ENCODE results near the gene LRRC32. TPM values are rescaled to one million over a fixed set of nuclear protein-coding genes. Genes with fewer than 3 reads are reported as not detected.

The LRRC32 gene
- total RNA-seq, 1 donor, result 37.6 TPM

DNA sequence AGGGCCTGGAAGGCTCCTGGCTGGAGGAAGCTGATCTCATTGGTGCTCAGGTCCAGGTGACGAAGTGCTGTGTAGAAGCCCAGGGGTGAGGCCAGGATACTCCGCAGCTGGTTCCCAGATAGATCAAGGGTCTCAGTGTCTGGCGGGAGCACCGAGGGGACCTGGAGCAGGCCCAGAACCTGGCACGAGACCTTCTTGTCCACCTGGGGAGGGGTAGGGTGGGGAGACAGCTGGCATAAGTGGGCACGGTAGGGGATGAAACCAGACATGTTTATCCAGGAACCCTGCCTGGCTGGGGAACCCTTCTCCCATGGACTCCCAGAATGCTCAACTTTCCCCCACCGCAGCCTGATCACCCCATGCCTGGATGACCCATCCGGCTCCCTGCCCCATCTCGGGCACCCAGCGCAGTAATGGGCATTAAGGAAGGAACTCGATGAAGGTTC lies 9.2 kb downstream of the LRRC32 start:
- H3K4me3 ChIP-seq (ENCODE audit: insufficient read depth, low read length), result no peak overlapping the region
- TF ChIP-seq, protein P1, sequence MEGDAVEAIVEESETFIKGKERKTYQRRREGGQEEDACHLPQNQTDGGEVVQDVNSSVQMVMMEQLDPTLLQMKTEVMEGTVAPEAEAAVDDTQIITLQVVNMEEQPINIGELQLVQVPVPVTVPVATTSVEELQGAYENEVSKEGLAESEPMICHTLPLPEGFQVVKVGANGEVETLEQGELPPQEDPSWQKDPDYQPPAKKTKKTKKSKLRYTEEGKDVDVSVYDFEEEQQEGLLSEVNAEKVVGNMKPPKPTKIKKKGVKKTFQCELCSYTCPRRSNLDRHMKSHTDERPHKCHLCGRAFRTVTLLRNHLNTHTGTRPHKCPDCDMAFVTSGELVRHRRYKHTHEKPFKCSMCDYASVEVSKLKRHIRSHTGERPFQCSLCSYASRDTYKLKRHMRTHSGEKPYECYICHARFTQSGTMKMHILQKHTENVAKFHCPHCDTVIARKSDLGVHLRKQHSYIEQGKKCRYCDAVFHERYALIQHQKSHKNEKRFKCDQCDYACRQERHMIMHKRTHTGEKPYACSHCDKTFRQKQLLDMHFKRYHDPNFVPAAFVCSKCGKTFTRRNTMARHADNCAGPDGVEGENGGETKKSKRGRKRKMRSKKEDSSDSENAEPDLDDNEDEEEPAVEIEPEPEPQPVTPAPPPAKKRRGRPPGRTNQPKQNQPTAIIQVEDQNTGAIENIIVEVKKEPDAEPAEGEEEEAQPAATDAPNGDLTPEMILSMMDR (IDR thresholded peaks at IDR 0.05; ENCODE audit: extremely low read depth, low read depth, low read length), result no peak
- no peaks in the 10 kb centered on the region for H3K9me3 ChIP-seq (ENCODE audit: low read depth, low read length)
- H3K27me3 ChIP-seq (ENCODE audit: insufficient read depth, low read length), result no peaks in the 10 kb centered on the region
- peaks cover 50% of the 10 kb centered on the region for H3K36me3 ChIP-seq (ENCODE audit: insufficient read depth, low read length)
- peaks cover 5% of the 10 kb centered on the region for H3K79me2 ChIP-seq (ENCODE audit: insufficient read depth, low read length)
- H3K4me1 ChIP-seq (ENCODE audit: insufficient read depth, low read length), result peaks cover 2% of the 10 kb centered on the region
- peak; percentile 25 for DNase-seq (ENCODE audit: insufficient read length, low spot score, missing footprints)
- H3K27ac ChIP-seq (ENCODE audit: low read depth, low read length), result no peak overlapping the region
- peaks cover 15% of the 10 kb centered on the region for H4K20me1 ChIP-seq (ENCODE audit: insufficient read depth, low read length)
- H2AFZ ChIP-seq (ENCODE audit: low read length), result no peak overlapping the region
- no peak overlapping the region for H3K4me2 ChIP-seq (ENCODE audit: insufficient read depth, low read length)

DNA sequence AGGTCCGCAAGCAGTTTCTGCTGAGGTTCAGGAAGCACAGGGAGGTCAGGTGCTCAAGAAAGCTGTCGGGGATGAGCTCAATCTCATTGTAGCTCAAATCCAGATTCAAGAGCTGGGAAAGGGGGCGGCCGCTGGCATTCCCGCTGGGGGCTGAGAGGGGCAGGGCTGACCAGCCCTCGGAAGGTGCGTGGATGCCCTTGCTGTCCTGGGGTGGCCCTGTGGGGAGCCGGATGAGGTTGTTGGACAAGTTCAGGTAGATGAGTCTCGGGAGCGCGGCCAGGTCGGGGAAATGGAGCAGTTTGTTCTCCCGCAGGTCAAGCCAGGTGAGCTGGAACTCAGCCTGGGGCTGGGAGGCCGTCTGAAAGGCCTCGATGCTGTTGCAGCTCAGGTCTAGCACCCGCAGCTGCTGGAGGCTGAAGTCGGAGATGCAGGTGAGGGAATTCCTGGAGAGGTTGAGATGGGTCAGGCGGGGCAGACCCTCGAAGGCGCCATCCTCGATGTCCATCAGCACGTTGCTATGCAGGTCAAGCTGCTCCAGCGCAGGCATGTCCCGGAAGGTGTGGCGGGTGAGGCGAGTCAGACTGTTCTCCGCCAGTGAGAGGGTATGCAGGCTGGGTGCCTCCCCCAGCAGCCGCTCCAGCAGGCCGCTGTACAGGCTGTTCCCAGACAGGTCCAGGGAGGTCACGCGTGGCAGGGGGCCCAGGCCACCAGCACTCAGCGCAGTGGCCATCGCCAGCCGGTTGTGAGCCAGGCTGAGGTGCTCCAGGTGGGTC lies 9.8 kb downstream of the LRRC32 start:
- no peak overlapping the region for H3K4me3 ChIP-seq (ENCODE audit: insufficient read depth, low read length)
- TF ChIP-seq, protein P1 (IDR thresholded peaks at IDR 0.05; ENCODE audit: extremely low read depth, low read depth, low read length), result no peak
- H3K79me2 ChIP-seq (ENCODE audit: insufficient read depth, low read length), result no peaks in the 10 kb centered on the region
- no peaks in the 10 kb centered on the region for H3K9me3 ChIP-seq (ENCODE audit: low read depth, low read length)
- peak; percentile 66 for DNase-seq (ENCODE audit: insufficient read length, low spot score, missing footprints)
- H3K36me3 ChIP-seq (ENCODE audit: insufficient read depth, low read length), result peaks cover 50% of the 10 kb centered on the region
- no peaks in the 10 kb centered on the region for H3K4me1 ChIP-seq (ENCODE audit: insufficient read depth, low read length)
- no peaks in the 10 kb centered on the region for H3K27me3 ChIP-seq (ENCODE audit: insufficient read depth, low read length)
- H2AFZ ChIP-seq (ENCODE audit: low read length), result no peak overlapping the region
- H3K4me2 ChIP-seq (ENCODE audit: insufficient read depth, low read length), result no peak overlapping the region
- peaks cover 9% of the 10 kb centered on the region for H4K20me1 ChIP-seq (ENCODE audit: insufficient read depth, low read length)
- H3K27ac ChIP-seq (ENCODE audit: low read depth, low read length), result no peak overlapping the region

DNA sequence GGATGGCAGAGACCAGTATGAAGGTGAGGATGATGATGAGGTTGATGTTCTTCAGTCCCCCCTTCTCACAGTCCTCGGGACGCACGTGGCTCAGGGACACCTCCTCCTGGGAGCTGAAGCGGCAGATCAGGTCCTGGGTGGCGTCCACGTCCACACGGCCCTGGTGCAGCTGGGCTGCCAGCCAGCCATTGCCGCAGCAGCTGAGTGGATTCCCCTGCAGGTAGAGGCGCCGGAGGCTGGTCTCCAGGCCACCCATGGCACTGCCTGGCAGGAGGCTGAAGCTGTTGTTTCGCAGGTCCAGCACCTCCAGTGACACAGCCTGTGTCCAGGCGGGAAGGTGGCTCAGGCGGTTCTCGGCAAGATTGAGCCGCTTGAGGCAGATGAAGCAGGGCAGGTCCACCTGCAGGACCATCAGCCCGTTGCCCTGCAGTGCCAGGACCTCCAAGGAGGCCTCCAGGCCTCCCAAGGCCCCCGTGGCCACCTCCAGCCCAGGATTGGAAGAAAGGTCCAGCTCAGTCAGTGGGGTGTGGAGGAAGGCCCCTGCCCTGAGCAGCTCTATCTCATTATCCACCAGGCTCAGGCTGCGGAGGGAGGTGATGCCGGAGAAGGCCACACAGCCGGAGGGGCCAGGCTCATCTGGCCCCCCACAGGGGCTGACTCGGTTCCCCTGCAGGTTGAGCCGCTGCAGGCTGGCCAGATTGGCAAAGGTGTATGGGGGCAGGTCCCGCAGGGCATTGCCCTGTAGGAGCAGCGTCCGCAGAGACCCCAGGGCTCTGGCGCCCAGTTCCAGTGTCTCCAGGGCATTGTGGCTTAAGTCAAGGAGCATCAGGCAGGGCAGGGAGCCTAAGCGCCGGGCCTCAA lies 10.6 kb downstream of the LRRC32 start:
- TF ChIP-seq, protein P1 (IDR thresholded peaks at IDR 0.05; ENCODE audit: extremely low read depth, low read depth, low read length), result no peak
- H3K4me2 ChIP-seq (ENCODE audit: insufficient read depth, low read length), result no peak overlapping the region
- H2AFZ ChIP-seq (ENCODE audit: low read length), result no peak overlapping the region
- peak; percentile 79 for DNase-seq (ENCODE audit: insufficient read length, low spot score, missing footprints)
- peaks cover 9% of the 10 kb centered on the region for H4K20me1 ChIP-seq (ENCODE audit: insufficient read depth, low read length)
- no peak overlapping the region for H3K27ac ChIP-seq (ENCODE audit: low read depth, low read length)
- no peaks in the 10 kb centered on the region for H3K9me3 ChIP-seq (ENCODE audit: low read depth, low read length)
- peaks cover 50% of the 10 kb centered on the region for H3K36me3 ChIP-seq (ENCODE audit: insufficient read depth, low read length)
- H3K79me2 ChIP-seq (ENCODE audit: insufficient read depth, low read length), result no peaks in the 10 kb centered on the region
- no peak overlapping the region for H3K4me3 ChIP-seq (ENCODE audit: insufficient read depth, low read length)
- H3K27me3 ChIP-seq (ENCODE audit: insufficient read depth, low read length), result no peaks in the 10 kb centered on the region
- H3K4me1 ChIP-seq (ENCODE audit: insufficient read depth, low read length), result peaks cover 1% of the 10 kb centered on the region

Data from osteoblast (primary cell).